ENCODE data around the gene BMPER.

Gene BMPER

GRCh38 chr7:34140066-34140465 lies 234.7 kb downstream of the BMPER start:
- no peaks in the 10 kb centered on the region for H3K4me1 ChIP-seq (ENCODE audit: control insufficient read depth in 2 of 2, insufficient read depth in 2 of 2, low read length in 2 of 2)
- H3K27ac ChIP-seq (ENCODE audit: low read depth in 2 of 2, low read length in 2 of 2): no peak overlapping the region
- H3K27me3 ChIP-seq (ENCODE audit: control insufficient read depth in 2 of 2, insufficient read depth in 2 of 2, low read length in 2 of 2): no peaks in the 10 kb centered on the region
- H3K4me3 ChIP-seq (ENCODE audit: low read length in 2 of 2): no peak overlapping the region
- no peaks in the 10 kb centered on the region for H3K9me3 ChIP-seq (ENCODE audit: control insufficient read depth in 2 of 2, low read length in 2 of 2)
- no peak overlapping the region for H3K9ac ChIP-seq (ENCODE audit: low read depth in 1 of 2, low read length in 2 of 2)
- no peaks in the 10 kb centered on the region for H3K36me3 ChIP-seq (ENCODE audit: control insufficient read depth in 2 of 2, insufficient read depth in 2 of 2, low read length in 2 of 2)

- Histone ChIP-seq H3K9me3 (ENCODE audit: control insufficient read depth in 2 of 2, low read length in 2 of 2) (no peaks in the 10 kb centered on the region), H3K4me1 (ENCODE audit: control insufficient read depth in 2 of 2, insufficient read depth in 2 of 2, low read length in 2 of 2) (no peaks in the 10 kb centered on the region), H3K9ac (ENCODE audit: low read depth in 1 of 2, low read length in 2 of 2) (no peak overlapping the region), H3K36me3 (ENCODE audit: control insufficient read depth in 2 of 2, insufficient read depth in 2 of 2, low read length in 2 of 2) (no peaks in the 10 kb centered on the region), H3K4me3 (ENCODE audit: low read length in 2 of 2) (no peak overlapping the region), H3K27ac (ENCODE audit: low read depth in 2 of 2, low read length in 2 of 2) (no peak overlapping the region), H3K27me3 (ENCODE audit: control insufficient read depth in 2 of 2, insufficient read depth in 2 of 2, low read length in 2 of 2) (no peaks in the 10 kb centered on the region)
These were observed 238.1 kb downstream of the BMPER start for GRCh38 chr7:34143402-34143801.

- no peak overlapping the region for H3K4me3 ChIP-seq (ENCODE audit: low read length in 2 of 2)
- no peaks in the 10 kb centered on the region for H3K27me3 ChIP-seq (ENCODE audit: control insufficient read depth in 2 of 2, insufficient read depth in 2 of 2, low read length in 2 of 2)
- no peaks in the 10 kb centered on the region for H3K36me3 ChIP-seq (ENCODE audit: control insufficient read depth in 2 of 2, insufficient read depth in 2 of 2, low read length in 2 of 2)
- H3K4me1 ChIP-seq (ENCODE audit: control insufficient read depth in 2 of 2, insufficient read depth in 2 of 2, low read length in 2 of 2): no peaks in the 10 kb centered on the region
- H3K9ac ChIP-seq (ENCODE audit: low read depth in 1 of 2, low read length in 2 of 2): no peak overlapping the region
- H3K27ac ChIP-seq (ENCODE audit: low read depth in 2 of 2, low read length in 2 of 2): no peak overlapping the region
- no peaks in the 10 kb centered on the region for H3K9me3 ChIP-seq (ENCODE audit: control insufficient read depth in 2 of 2, low read length in 2 of 2)
These were observed 240.3 kb downstream of the BMPER start for GRCh38 chr7:34145603-34146002.

GRCh38 chr7:34153656-34154270 lies 248.4 kb downstream of the BMPER start:
- H3K4me3 ChIP-seq (ENCODE audit: low read length in 2 of 2): no peak overlapping the region
- no peaks in the 10 kb centered on the region for H3K36me3 ChIP-seq (ENCODE audit: control insufficient read depth in 2 of 2, insufficient read depth in 2 of 2, low read length in 2 of 2)
- H3K4me1 ChIP-seq (ENCODE audit: control insufficient read depth in 2 of 2, insufficient read depth in 2 of 2, low read length in 2 of 2): no peaks in the 10 kb centered on the region
- H3K27me3 ChIP-seq (ENCODE audit: control insufficient read depth in 2 of 2, insufficient read depth in 2 of 2, low read length in 2 of 2): no peaks in the 10 kb centered on the region
- H3K9ac ChIP-seq (ENCODE audit: low read depth in 1 of 2, low read length in 2 of 2): no peak overlapping the region
- H3K9me3 ChIP-seq (ENCODE audit: control insufficient read depth in 2 of 2, low read length in 2 of 2): no peaks in the 10 kb centered on the region
- H3K27ac ChIP-seq (ENCODE audit: low read depth in 2 of 2, low read length in 2 of 2): no peak overlapping the region

GRCh38 chr7:34155220-34155908 lies 250.0 kb downstream of the BMPER start:
- H3K4me1 ChIP-seq (ENCODE audit: control insufficient read depth in 2 of 2, insufficient read depth in 2 of 2, low read length in 2 of 2): no peaks in the 10 kb centered on the region
- no peaks in the 10 kb centered on the region for H3K9me3 ChIP-seq (ENCODE audit: control insufficient read depth in 2 of 2, low read length in 2 of 2)
- no peaks in the 10 kb centered on the region for H3K27me3 ChIP-seq (ENCODE audit: control insufficient read depth in 2 of 2, insufficient read depth in 2 of 2, low read length in 2 of 2)
- H3K4me3 ChIP-seq (ENCODE audit: low read length in 2 of 2): no peak overlapping the region
- H3K27ac ChIP-seq (ENCODE audit: low read depth in 2 of 2, low read length in 2 of 2): no peak overlapping the region
- H3K36me3 ChIP-seq (ENCODE audit: control insufficient read depth in 2 of 2, insufficient read depth in 2 of 2, low read length in 2 of 2): no peaks in the 10 kb centered on the region
- no peak overlapping the region for H3K9ac ChIP-seq (ENCODE audit: low read depth in 1 of 2, low read length in 2 of 2)

- H3K27ac ChIP-seq (ENCODE audit: low read depth in 2 of 2, low read length in 2 of 2): no peak overlapping the region
- H3K27me3 ChIP-seq (ENCODE audit: control insufficient read depth in 2 of 2, insufficient read depth in 2 of 2, low read length in 2 of 2): no peaks in the 10 kb centered on the region
- H3K9me3 ChIP-seq (ENCODE audit: control insufficient read depth in 2 of 2, low read length in 2 of 2): no peaks in the 10 kb centered on the region
- no peaks in the 10 kb centered on the region for H3K36me3 ChIP-seq (ENCODE audit: control insufficient read depth in 2 of 2, insufficient read depth in 2 of 2, low read length in 2 of 2)
- H3K4me1 ChIP-seq (ENCODE audit: control insufficient read depth in 2 of 2, insufficient read depth in 2 of 2, low read length in 2 of 2): no peaks in the 10 kb centered on the region
- H3K4me3 ChIP-seq (ENCODE audit: low read length in 2 of 2): no peak overlapping the region
- H3K9ac ChIP-seq (ENCODE audit: low read depth in 1 of 2, low read length in 2 of 2): no peak overlapping the region
These were observed 251.0 kb downstream of the BMPER start for GRCh38 chr7:34156336-34156735.

- H3K9me3 ChIP-seq (ENCODE audit: control insufficient read depth in 2 of 2, low read length in 2 of 2): no peaks in the 10 kb centered on the region
- H3K27ac ChIP-seq (ENCODE audit: low read depth in 2 of 2, low read length in 2 of 2): no peak overlapping the region
- H3K36me3 ChIP-seq (ENCODE audit: control insufficient read depth in 2 of 2, insufficient read depth in 2 of 2, low read length in 2 of 2): no peaks in the 10 kb centered on the region
- no peaks in the 10 kb centered on the region for H3K27me3 ChIP-seq (ENCODE audit: control insufficient read depth in 2 of 2, insufficient read depth in 2 of 2, low read length in 2 of 2)
- H3K4me3 ChIP-seq (ENCODE audit: low read length in 2 of 2): no peak overlapping the region
- H3K9ac ChIP-seq (ENCODE audit: low read depth in 1 of 2, low read length in 2 of 2): no peak overlapping the region
- no peaks in the 10 kb centered on the region for H3K4me1 ChIP-seq (ENCODE audit: control insufficient read depth in 2 of 2, insufficient read depth in 2 of 2, low read length in 2 of 2)
These were observed 251.8 kb downstream of the BMPER start for GRCh38 chr7:34157137-34157536.

- no peaks in the 10 kb centered on the region for H3K27me3 ChIP-seq (ENCODE audit: control insufficient read depth in 2 of 2, insufficient read depth in 2 of 2, low read length in 2 of 2)
- no peaks in the 10 kb centered on the region for H3K4me1 ChIP-seq (ENCODE audit: control insufficient read depth in 2 of 2, insufficient read depth in 2 of 2, low read length in 2 of 2)
- H3K36me3 ChIP-seq (ENCODE audit: control insufficient read depth in 2 of 2, insufficient read depth in 2 of 2, low read length in 2 of 2): no peaks in the 10 kb centered on the region
- no peak overlapping the region for H3K4me3 ChIP-seq (ENCODE audit: low read length in 2 of 2)
- no peak overlapping the region for H3K27ac ChIP-seq (ENCODE audit: low read depth in 2 of 2, low read length in 2 of 2)
- H3K9me3 ChIP-seq (ENCODE audit: control insufficient read depth in 2 of 2, low read length in 2 of 2): no peaks in the 10 kb centered on the region
- no peak overlapping the region for H3K9ac ChIP-seq (ENCODE audit: low read depth in 1 of 2, low read length in 2 of 2)
These were observed 253.2 kb downstream of the BMPER start for GRCh38 chr7:34158368-34159153.

GRCh38 chr7:34160261-34160752 lies 255.0 kb downstream of the BMPER start:
- H3K4me3 ChIP-seq (ENCODE audit: low read length in 2 of 2): no peak overlapping the region
- no peaks in the 10 kb centered on the region for H3K36me3 ChIP-seq (ENCODE audit: control insufficient read depth in 2 of 2, insufficient read depth in 2 of 2, low read length in 2 of 2)
- no peaks in the 10 kb centered on the region for H3K4me1 ChIP-seq (ENCODE audit: control insufficient read depth in 2 of 2, insufficient read depth in 2 of 2, low read length in 2 of 2)

GRCh38 chr7:34162027-34162565 lies 256.8 kb downstream of the BMPER start:
- H3K4me3 ChIP-seq (ENCODE audit: low read length in 2 of 2): no peak overlapping the region

More at GRCh38 chr7:34160261-34160752, 255.0 kb downstream of the BMPER start:
- H3K9ac ChIP-seq (ENCODE audit: low read depth in 1 of 2, low read length in 2 of 2): no peak overlapping the region
- H3K27me3 ChIP-seq (ENCODE audit: control insufficient read depth in 2 of 2, insufficient read depth in 2 of 2, low read length in 2 of 2): no peaks in the 10 kb centered on the region
- H3K27ac ChIP-seq (ENCODE audit: low read depth in 2 of 2, low read length in 2 of 2): no peak overlapping the region
- H3K9me3 ChIP-seq (ENCODE audit: control insufficient read depth in 2 of 2, low read length in 2 of 2): no peaks in the 10 kb centered on the region

More at GRCh38 chr7:34162027-34162565, 256.8 kb downstream of the BMPER start:
- Histone ChIP-seq H3K27ac (ENCODE audit: low read depth in 2 of 2, low read length in 2 of 2) (no peak overlapping the region), H3K27me3 (ENCODE audit: control insufficient read depth in 2 of 2, insufficient read depth in 2 of 2, low read length in 2 of 2) (no peaks in the 10 kb centered on the region), H3K4me1 (ENCODE audit: control insufficient read depth in 2 of 2, insufficient read depth in 2 of 2, low read length in 2 of 2) (no peaks in the 10 kb centered on the region), H3K9me3 (ENCODE audit: control insufficient read depth in 2 of 2, low read length in 2 of 2) (no peaks in the 10 kb centered on the region), H3K9ac (ENCODE audit: low read depth in 1 of 2, low read length in 2 of 2) (no peak overlapping the region), H3K36me3 (ENCODE audit: control insufficient read depth in 2 of 2, insufficient read depth in 2 of 2, low read length in 2 of 2) (no peaks in the 10 kb centered on the region)
